Endothelial cell (in vitro differentiated cells): ENCODE measurements around the gene CXCL5. TPM values are rescaled to one million over a fixed set of nuclear protein-coding genes. Genes with fewer than 3 reads are reported as not detected.
"Not testable (repeated sequence)": the region's sequence is repeated elsewhere in the genome, so short reads cannot be mapped to it uniquely, and the experiment has no call there.

ENCODE experiments used
- DNase-seq: peaks from one replicate; pipeline ENCODE4 v3.0.0; 2021; ENCODE audit warnings: low spot score
- H3K27ac Mint-ChIP-seq: one replicate; pipeline ENCODE4 v1.8.0; 2021; ENCODE audit warnings: mixed read lengths, inconsistent platforms; ENCODE audit not compliant: unreplicated experiment
- H3K27me3 Mint-ChIP-seq: one replicate; pipeline ENCODE4 v1.8.0; 2021; ENCODE audit warnings: mild to moderate bottlenecking, moderate library complexity, mixed read lengths, inconsistent platforms; ENCODE audit not compliant: unreplicated experiment
- H3K36me3 Mint-ChIP-seq: one replicate; pipeline ENCODE4 v1.8.0; 2021; ENCODE audit warnings: mild to moderate bottlenecking, low read depth, mixed read lengths, inconsistent platforms; ENCODE audit not compliant: unreplicated experiment
- H3K4me1 Mint-ChIP-seq: one replicate; pipeline ENCODE4 v1.8.0; 2021; ENCODE audit warnings: mild to moderate bottlenecking, mixed read lengths, inconsistent platforms; ENCODE audit not compliant: unreplicated experiment
- H3K4me3 Mint-ChIP-seq: one replicate; pipeline ENCODE4 v1.8.0; 2021; ENCODE audit warnings: mild to moderate bottlenecking, mixed read lengths, inconsistent platforms; ENCODE audit not compliant: unreplicated experiment
- H3K9me3 Mint-ChIP-seq: one replicate; pipeline ENCODE4 v1.8.0; 2021; ENCODE audit warnings: mixed read lengths, inconsistent platforms; ENCODE audit not compliant: unreplicated experiment
- CTCF ChIP-seq: fragments of 200-600 bp; sonication (generic); IDR thresholded peaks from one replicate; pipeline ENCODE4 v1.5.0; 2021; ENCODE audit warnings: antibody characterized with exemption; ENCODE audit not compliant: unreplicated experiment
- total RNA-seq: library from RNA; stranded (reverse); fragmentation: NEBNext Ultra II Directional; extraction: Animal tissue kit (Norgen Biotek cat#: 25700); gene quantifications from one replicate; pipeline ENCODE4 v1.2.1, GENCODE V29; 2021; ENCODE audit not compliant: unreplicated experiment

The CXCL5 gene
- total RNA-seq, 1 donor from 2014 or later = 3.4 TPM

DNA sequence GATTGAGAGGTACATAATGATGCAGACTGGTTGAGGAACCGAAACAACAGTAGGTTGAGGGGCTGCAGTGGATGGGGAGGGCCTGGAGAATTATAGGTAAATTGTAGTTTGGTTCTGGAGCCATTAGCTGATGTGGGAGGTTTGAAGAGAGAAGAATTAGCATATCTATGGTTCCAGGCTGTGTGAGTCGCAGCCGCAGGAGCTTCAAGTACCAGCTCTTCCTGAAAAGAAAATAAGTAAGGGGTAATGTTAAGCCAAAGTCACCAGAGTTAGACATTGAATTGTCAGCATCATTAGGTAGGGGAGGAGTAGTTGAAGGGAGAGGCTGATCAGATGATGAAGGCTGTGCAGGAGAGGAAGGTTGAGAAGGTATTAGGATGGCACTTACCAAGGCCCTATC lies 46.1 kb downstream of the CXCL5 start:
- no peaks in the 10 kb centered on the region for H3K4me1 Mint-ChIP-seq
- peaks cover 2% of the 10 kb centered on the region for H3K27me3 Mint-ChIP-seq
- H3K36me3 Mint-ChIP-seq = peaks cover 12% of the 10 kb centered on the region
- DNase-seq = no peak
- no peak overlapping the region for H3K27ac Mint-ChIP-seq
- H3K4me3 Mint-ChIP-seq = no peak overlapping the region
- TF ChIP-seq CTCF = no peak
- H3K9me3 Mint-ChIP-seq = no peaks in the 10 kb centered on the region

GRCh38 chr4:73950376-73950920 lies 48.0 kb downstream of the CXCL5 start:
- not testable (repeated sequence) for H3K36me3 Mint-ChIP-seq, H3K4me3 Mint-ChIP-seq, H3K4me1 Mint-ChIP-seq, H3K27me3 Mint-ChIP-seq, H3K27ac Mint-ChIP-seq, H3K9me3 Mint-ChIP-seq, DNase-seq

GRCh38 chr4:73948990-73949706 lies 49.3 kb downstream of the CXCL5 start:
- Mint-ChIP-seq H3K36me3 (no peaks in the 10 kb centered on the region), H3K4me3 (no peak overlapping the region), H3K4me1 (peaks cover 5% of the 10 kb centered on the region), H3K9me3 (no peaks in the 10 kb centered on the region), H3K27ac (no peak overlapping the region), H3K27me3 (peaks cover 2% of the 10 kb centered on the region)
- no peak for TF ChIP-seq CTCF
- DNase-seq = no peak

DNA sequence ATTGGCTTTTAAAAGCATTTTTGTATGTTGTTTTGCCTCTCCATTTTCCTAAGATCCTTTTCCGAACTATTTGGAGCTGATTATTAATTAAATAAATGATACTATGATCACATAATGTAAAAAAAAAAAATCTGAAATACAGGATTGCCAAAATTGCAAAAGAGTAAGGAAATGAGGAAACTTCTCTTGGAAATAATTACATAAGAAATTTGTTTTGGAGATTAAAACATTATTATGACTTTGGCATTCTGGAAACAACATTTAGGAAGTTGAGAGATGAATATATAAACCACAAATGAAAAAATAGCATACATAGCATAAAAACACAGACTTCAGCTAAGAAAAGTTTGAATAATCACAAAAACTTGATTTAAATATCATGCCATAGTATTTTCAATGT lies 50.2 kb downstream of the CXCL5 start:
- H3K36me3 Mint-ChIP-seq = no peaks in the 10 kb centered on the region
- H3K9me3 Mint-ChIP-seq = no peaks in the 10 kb centered on the region
- TF ChIP-seq CTCF = no peak
- peaks cover 2% of the 10 kb centered on the region for H3K27me3 Mint-ChIP-seq
- no peak overlapping the region for H3K4me3 Mint-ChIP-seq
- no peak overlapping the region for H3K27ac Mint-ChIP-seq
- H3K4me1 Mint-ChIP-seq = peaks cover 9% of the 10 kb centered on the region
- no peak for DNase-seq

- Mint-ChIP-seq H3K4me1 (peaks cover 11% of the 10 kb centered on the region), H3K9me3 (no peaks in the 10 kb centered on the region), H3K4me3 (no peak overlapping the region), H3K27ac (no peak overlapping the region), H3K36me3 (no peaks in the 10 kb centered on the region), H3K27me3 (peaks cover under 1% of the 10 kb centered on the region)
- DNase-seq = no peak
- no peak for TF ChIP-seq CTCF
Measured at GRCh38 chr4:73947239-73947985, 51.1 kb downstream of the CXCL5 start.
